Measurements from ENCODE around the gene PGBD1. TPM values are rescaled to one million over a fixed set of nuclear protein-coding genes. Genes with fewer than 3 reads are reported as not detected.

PGBD1 gene, protein sequence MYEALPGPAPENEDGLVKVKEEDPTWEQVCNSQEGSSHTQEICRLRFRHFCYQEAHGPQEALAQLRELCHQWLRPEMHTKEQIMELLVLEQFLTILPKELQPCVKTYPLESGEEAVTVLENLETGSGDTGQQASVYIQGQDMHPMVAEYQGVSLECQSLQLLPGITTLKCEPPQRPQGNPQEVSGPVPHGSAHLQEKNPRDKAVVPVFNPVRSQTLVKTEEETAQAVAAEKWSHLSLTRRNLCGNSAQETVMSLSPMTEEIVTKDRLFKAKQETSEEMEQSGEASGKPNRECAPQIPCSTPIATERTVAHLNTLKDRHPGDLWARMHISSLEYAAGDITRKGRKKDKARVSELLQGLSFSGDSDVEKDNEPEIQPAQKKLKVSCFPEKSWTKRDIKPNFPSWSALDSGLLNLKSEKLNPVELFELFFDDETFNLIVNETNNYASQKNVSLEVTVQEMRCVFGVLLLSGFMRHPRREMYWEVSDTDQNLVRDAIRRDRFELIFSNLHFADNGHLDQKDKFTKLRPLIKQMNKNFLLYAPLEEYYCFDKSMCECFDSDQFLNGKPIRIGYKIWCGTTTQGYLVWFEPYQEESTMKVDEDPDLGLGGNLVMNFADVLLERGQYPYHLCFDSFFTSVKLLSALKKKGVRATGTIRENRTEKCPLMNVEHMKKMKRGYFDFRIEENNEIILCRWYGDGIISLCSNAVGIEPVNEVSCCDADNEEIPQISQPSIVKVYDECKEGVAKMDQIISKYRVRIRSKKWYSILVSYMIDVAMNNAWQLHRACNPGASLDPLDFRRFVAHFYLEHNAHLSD
- total RNA-seq, result 3.5 TPM
- long read RNA-seq, partial matches to known transcripts, result 0 of 4 reads
- long read RNA-seq, other reads (novel, unspliced or antisense), result 3 of 4 reads

DNA sequence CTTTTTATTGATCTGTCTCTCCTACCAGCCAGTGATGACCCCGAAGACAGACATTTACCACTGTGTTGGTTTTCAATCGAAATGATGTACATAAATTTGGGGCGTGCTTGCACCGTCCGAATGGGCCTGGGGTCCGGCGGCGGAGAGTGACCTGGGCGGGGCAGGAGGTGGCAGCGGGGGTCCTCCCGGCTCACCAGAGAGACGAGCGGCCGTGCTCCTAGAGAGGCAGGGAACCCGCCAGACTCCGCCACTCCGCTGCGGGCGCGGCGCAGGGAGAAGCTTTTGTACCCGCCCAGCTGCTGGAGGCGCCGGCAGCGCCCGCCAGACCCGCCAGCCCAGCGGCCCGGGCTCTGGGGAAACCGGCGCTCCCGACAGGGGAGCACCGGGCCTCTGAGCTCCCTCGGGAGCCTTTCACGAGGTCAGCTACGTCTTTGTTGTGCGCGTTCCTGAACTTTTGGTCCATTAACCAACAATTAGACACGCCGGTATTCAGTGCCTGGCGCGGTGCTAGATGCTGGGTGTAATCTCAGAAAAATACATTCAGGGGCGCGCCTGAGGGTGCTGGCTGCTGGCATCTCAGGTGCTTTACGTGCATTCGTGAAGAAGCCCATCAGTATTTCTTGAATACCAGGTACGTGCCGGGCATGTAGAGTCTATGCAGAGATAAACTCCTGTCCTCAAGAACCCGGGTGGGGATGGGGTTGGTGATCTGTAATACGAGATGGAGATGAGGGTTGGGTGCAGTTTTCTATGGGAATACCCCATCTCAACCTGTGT is at the start of gene PGBD1:
PGBD1 (plus strand) TSS at position 285 of the 777 bp plus-strand sequence. CDS start 2,242 bp downstream, outside the sequence.
- DNase-seq (peak; percentile 81), ATAC-seq (peak; percentile 95 to 98)
- H3K9me3 ChIP-seq, result peaks cover 6% of the 10 kb centered on the region
- H3K4me1 ChIP-seq, result peaks cover 9% of the 10 kb centered on the region
- TF ChIP-seq, protein P1, sequence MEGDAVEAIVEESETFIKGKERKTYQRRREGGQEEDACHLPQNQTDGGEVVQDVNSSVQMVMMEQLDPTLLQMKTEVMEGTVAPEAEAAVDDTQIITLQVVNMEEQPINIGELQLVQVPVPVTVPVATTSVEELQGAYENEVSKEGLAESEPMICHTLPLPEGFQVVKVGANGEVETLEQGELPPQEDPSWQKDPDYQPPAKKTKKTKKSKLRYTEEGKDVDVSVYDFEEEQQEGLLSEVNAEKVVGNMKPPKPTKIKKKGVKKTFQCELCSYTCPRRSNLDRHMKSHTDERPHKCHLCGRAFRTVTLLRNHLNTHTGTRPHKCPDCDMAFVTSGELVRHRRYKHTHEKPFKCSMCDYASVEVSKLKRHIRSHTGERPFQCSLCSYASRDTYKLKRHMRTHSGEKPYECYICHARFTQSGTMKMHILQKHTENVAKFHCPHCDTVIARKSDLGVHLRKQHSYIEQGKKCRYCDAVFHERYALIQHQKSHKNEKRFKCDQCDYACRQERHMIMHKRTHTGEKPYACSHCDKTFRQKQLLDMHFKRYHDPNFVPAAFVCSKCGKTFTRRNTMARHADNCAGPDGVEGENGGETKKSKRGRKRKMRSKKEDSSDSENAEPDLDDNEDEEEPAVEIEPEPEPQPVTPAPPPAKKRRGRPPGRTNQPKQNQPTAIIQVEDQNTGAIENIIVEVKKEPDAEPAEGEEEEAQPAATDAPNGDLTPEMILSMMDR (IDR thresholded peaks at IDR 0.05), result no peak
- intact Hi-C loops (cut with DNase I), result no loop called here
- H3K36me3 ChIP-seq, result peaks cover 30% of the 10 kb centered on the region
- peak within 1 kb of the TSS; percentile 58 for H3K27ac ChIP-seq
- H3K4me3 ChIP-seq, result peak within 1 kb of the TSS; percentile 67
- H3K27me3 ChIP-seq (ENCODE audit: low read depth), result no peaks in the 10 kb centered on the region

DNA sequence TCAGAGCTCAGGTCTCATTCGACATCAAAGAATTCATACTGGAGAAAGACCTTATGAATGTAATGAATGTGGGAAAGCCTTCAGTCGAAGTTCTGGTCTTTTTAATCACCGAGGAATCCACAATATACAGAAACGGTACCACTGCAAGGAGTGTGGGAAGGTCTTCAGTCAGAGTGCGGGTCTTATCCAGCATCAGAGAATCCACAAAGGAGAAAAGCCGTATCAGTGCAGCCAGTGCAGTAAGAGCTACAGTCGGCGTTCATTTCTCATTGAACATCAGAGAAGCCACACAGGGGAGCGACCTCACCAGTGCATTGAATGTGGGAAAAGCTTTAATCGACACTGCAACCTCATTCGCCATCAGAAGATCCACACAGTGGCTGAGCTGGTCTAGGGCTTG is 48.6 kb upstream of the PGBD1 start:
- DNase-seq (no peak), ATAC-seq (no peak)
- TF ChIP-seq, protein P1 (IDR thresholded peaks at IDR 0.05), result no peak
- H3K27ac ChIP-seq, result no peak overlapping the region
- intact Hi-C loops (cut with DNase I), result no loop called here
- H3K4me1 ChIP-seq, result no peaks in the 10 kb centered on the region
- no peaks in the 10 kb centered on the region for H3K9me3 ChIP-seq
- no peak overlapping the region for H3K4me3 ChIP-seq
- H3K36me3 ChIP-seq, result peaks cover 63% of the 10 kb centered on the region
- no peaks in the 10 kb centered on the region for H3K27me3 ChIP-seq (ENCODE audit: low read depth)

DNA sequence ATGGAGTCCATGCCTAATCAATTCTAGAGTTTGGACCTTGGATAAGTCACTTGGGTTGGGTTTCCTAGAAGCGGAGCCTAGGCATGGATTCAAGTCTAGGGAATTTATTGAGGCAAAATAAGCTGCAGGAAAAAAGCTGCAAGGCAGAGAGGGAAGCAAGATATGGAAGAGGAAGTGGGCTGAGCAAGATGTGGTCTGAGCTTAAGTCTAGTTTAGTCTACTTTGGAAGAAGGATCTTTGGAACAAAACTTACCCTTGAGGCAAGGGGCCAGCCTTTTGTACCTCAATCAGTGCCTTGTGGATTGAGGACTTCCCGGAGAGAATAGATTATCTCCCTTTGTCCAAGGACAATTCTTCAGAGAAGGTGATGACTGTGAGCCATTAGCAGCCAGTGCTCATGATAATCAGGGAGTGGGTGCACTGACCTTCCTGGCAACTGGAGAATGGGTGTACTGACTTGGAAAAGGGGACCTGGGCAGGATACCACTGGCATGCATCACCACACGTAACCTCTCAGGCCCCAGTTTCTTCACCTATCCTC is 45.4 kb upstream of the PGBD1 start:
- no peaks in the 10 kb centered on the region for H3K4me1 ChIP-seq
- H3K27me3 ChIP-seq (ENCODE audit: low read depth), result no peaks in the 10 kb centered on the region
- no peak for DNase-seq
- H3K36me3 ChIP-seq, result peaks cover 31% of the 10 kb centered on the region
- intact Hi-C loops (cut with DNase I), result no loop called here
- TF ChIP-seq, protein P1 (IDR thresholded peaks at IDR 0.05), result no peak
- no peak overlapping the region for H3K4me3 ChIP-seq
- no peak for ATAC-seq
- no peak overlapping the region for H3K27ac ChIP-seq
- no peaks in the 10 kb centered on the region for H3K9me3 ChIP-seq

DNA sequence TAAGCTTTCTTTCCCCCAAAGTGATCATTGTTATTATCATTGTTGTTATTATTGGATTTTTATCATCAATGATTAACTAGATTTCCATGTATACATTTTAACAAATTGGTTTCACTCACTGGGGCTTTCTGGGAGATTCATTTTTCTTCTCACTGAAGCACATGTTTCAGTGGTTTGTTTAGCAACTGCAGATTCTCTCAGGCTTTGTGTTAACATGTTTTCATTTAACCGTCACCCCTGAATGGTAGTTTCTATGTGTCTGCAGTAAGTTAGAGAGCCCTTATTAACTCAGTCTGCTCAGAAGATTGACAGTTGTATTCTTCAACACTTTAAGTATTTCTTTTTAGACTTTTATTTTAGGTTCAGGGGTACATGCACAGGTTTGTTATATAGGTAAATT is 41.7 kb upstream of the PGBD1 start:
- no peak for ATAC-seq

More for the DNA sequence above, 41.7 kb upstream of the PGBD1 start:
- no peak for DNase-seq
- Histone ChIP-seq H3K27me3 (ENCODE audit: low read depth) (no peaks in the 10 kb centered on the region), H3K27ac (no peak overlapping the region), H3K4me1 (no peaks in the 10 kb centered on the region), H3K9me3 (no peaks in the 10 kb centered on the region), H3K4me3 (no peak overlapping the region), H3K36me3 (peaks cover 16% of the 10 kb centered on the region)
- TF ChIP-seq, protein P1 (IDR thresholded peaks at IDR 0.05), result no peak
- intact Hi-C loops (cut with DNase I), result no loop called here
